ENCODE measurements around the gene PHLDA2. TPM values are rescaled to one million over a fixed set of nuclear protein-coding genes. Genes with fewer than 3 reads are reported as not detected.

Gene PHLDA2
- total RNA-seq, 6 experiments from 2014 or later: 102 to 149 (median 125) TPM

GRCh38 chr11:2945031-2945756 is 16.0 kb upstream of the PHLDA2 start:
- peak; percentile 83 for DNase-seq
- Mint-ChIP-seq H3K4me3 (peak overlapping the region; percentile 77), H3K4me1 (ENCODE audit: low read depth) (peaks cover 39% of the 10 kb centered on the region), H3K36me3 (ENCODE audit: low read depth) (peaks cover 20% of the 10 kb centered on the region), H3K27ac (peak overlapping the region; percentile 55), H3K9me3 (no peaks in the 10 kb centered on the region), H3K27me3 (ENCODE audit: insufficient read depth) (no peaks in the 10 kb centered on the region; the same call in 1 of the 2 replicates)
- TF ChIP-seq CTCF (IDR thresholded peaks at IDR 0.05): no peak

GRCh38 chr11:2944530-2944929 is 15.3 kb upstream of the PHLDA2 start:
- Mint-ChIP-seq H3K27me3 (ENCODE audit: insufficient read depth) (no peaks in the 10 kb centered on the region; the same call in 1 of the 2 replicates), H3K4me1 (ENCODE audit: low read depth) (peaks cover 35% of the 10 kb centered on the region), H3K9me3 (peaks cover 5% of the 10 kb centered on the region), H3K27ac (peak overlapping the region; percentile 55; the same call in 1 of the 2 replicates), H3K4me3 (no peak overlapping the region), H3K36me3 (ENCODE audit: low read depth) (peaks cover 14% of the 10 kb centered on the region)
- TF ChIP-seq CTCF (IDR thresholded peaks at IDR 0.05): peak; percentile 14; the same call in 1 of the 2 replicates
- DNase-seq: no peak

GRCh38 chr11:2943711-2944118 is 14.5 kb upstream of the PHLDA2 start:
- Mint-ChIP-seq H3K4me3 (no peak overlapping the region), H3K27ac (no peak overlapping the region), H3K4me1 (ENCODE audit: low read depth) (peaks cover 35% of the 10 kb centered on the region), H3K9me3 (peaks cover 13% of the 10 kb centered on the region), H3K36me3 (ENCODE audit: low read depth) (peaks cover 13% of the 10 kb centered on the region), H3K27me3 (ENCODE audit: insufficient read depth) (peaks cover 5% of the 10 kb centered on the region)
- no peak for DNase-seq
- TF ChIP-seq CTCF (IDR thresholded peaks at IDR 0.05): no peak

- H3K9me3 Mint-ChIP-seq: peaks cover 19% of the 10 kb centered on the region
- H3K36me3 Mint-ChIP-seq (ENCODE audit: low read depth): peaks cover 19% of the 10 kb centered on the region
- H3K27me3 Mint-ChIP-seq (ENCODE audit: insufficient read depth): peaks cover 8% of the 10 kb centered on the region
- no peak for DNase-seq
- no peak for TF ChIP-seq CTCF (IDR thresholded peaks at IDR 0.05)
- peak overlapping the region; percentile 11; the same call in 1 of the 2 replicates for H3K27ac Mint-ChIP-seq
- no peak overlapping the region for H3K4me3 Mint-ChIP-seq
- peaks cover 35% of the 10 kb centered on the region for H3K4me1 Mint-ChIP-seq (ENCODE audit: low read depth)
Measured at GRCh38 chr11:2942872-2943710, 13.9 kb upstream of the PHLDA2 start.

GRCh38 chr11:2942447-2942846 is 13.2 kb upstream of the PHLDA2 start:
- H3K36me3 Mint-ChIP-seq (ENCODE audit: low read depth): peaks cover 21% of the 10 kb centered on the region
- DNase-seq: no peak
- peaks cover 8% of the 10 kb centered on the region for H3K27me3 Mint-ChIP-seq (ENCODE audit: insufficient read depth)
- no peak overlapping the region for H3K4me3 Mint-ChIP-seq
- TF ChIP-seq CTCF (IDR thresholded peaks at IDR 0.05): no peak
- H3K9me3 Mint-ChIP-seq: peaks cover 25% of the 10 kb centered on the region
- H3K27ac Mint-ChIP-seq: peak overlapping the region; percentile 29; the same call in 1 of the 2 replicates
- H3K4me1 Mint-ChIP-seq (ENCODE audit: low read depth): peaks cover 30% of the 10 kb centered on the region

All from HFFc6 (cell line).